Kidney (tissue), 14 donors: ENCODE results near the gene SIRT4. TPM values are rescaled to one million over a fixed set of nuclear protein-coding genes. Genes with fewer than 3 reads are reported as not detected.

ENCODE experiments used
- DNase-seq, 5 donors: peaks; one replicate each; pipeline ENCODE4 v3.0.0-alpha.2; 2013 to 2020
- FAIRE-seq: peaks from 2 replicates; lab custom pipeline; 2012; peaks lifted over from hg19 to GRCh38; lab: Jason Lieb, UNC
- H3K27ac ChIP-seq, 2 donors: one replicate each; pipeline ENCODE4 v1.7.0; 2013; ENCODE audit warnings: low read depth in 2 of 2, low read length in 2 of 2, inconsistent platforms in 1 of 2
- H3K27me3 ChIP-seq: one replicate; pipeline ENCODE4 v1.7.1; 2013; ENCODE audit warnings: low read length, inconsistent platforms; ENCODE audit not compliant: control insufficient read depth, insufficient read depth
- H3K36me3 ChIP-seq, 3 donors: one replicate each; pipeline versions ENCODE4 v1.7.0 to v1.7.1; 2013; ENCODE audit warnings: low read length in 3 of 3, control low read depth in 1 of 3, inconsistent platforms in 1 of 3; ENCODE audit not compliant: insufficient read depth in 3 of 3, control insufficient read depth in 2 of 3
- H3K4me1 ChIP-seq, 3 donors: one replicate each; pipeline versions ENCODE4 v1.7.0 to v1.7.1; 2013; ENCODE audit warnings: low read length in 3 of 3, inconsistent platforms in 1 of 3, low read depth in 1 of 3; ENCODE audit not compliant: control insufficient read depth in 2 of 3, insufficient read depth in 2 of 3
- H3K4me3 ChIP-seq, 3 donors: one replicate each; pipeline versions ENCODE4 v1.7.0 to v1.8.1; 2013; ENCODE audit warnings: low read length in 3 of 3, control low read depth in 1 of 3, inconsistent platforms in 1 of 3
- H3K9ac ChIP-seq, 3 donors: one replicate each; pipeline versions ENCODE4 v1.7.0 to v1.7.1; 2013; ENCODE audit warnings: low read length in 3 of 3, control low read depth in 1 of 3, inconsistent platforms in 1 of 3
- H3K9me3 ChIP-seq, 3 donors: one replicate each; pipeline versions ENCODE4 v1.7.0 to v1.7.1; 2013; ENCODE audit warnings: low read length in 3 of 3, control low read depth in 1 of 3, inconsistent platforms in 1 of 3; ENCODE audit not compliant: control insufficient read depth in 2 of 3, insufficient read depth in 1 of 3
- CTCF ChIP-seq: IDR thresholded peaks from 3 replicates; pipeline ENCODE4 v1.5.1; 2012; ENCODE audit warnings: mild to moderate bottlenecking, moderate library complexity, borderline replicate concordance; ENCODE audit not compliant: insufficient read depth; ENCODE audit errors: extremely low read depth
- intact Hi-C: fragments of 100-400 bp; cut with DNase I; formaldehyde crosslinking; loops from one replicate; pipeline ENCODE4 v1.11.1; 2022
- polyA plus RNA-seq: library from polyadenylated mRNA; stranded (reverse); fragments of 350-450 nt; fragmentation: Illumina TruSeq; extraction: RNeasy Lipid Tissue Mini Kit (QIAGEN cat#74804); gene quantifications from one replicate; pipeline ENCODE4 v1.2.3, GENCODE V29; 2014; ENCODE audit warnings: low read depth, low replicate concordance; ENCODE audit not compliant: insufficient read depth
- total RNA-seq: library from RNA; stranded (reverse); fragmentation: NEBNext Ultra II Directional; extraction: Animal tissue kit (Norgen Biotek cat#: 25700); gene quantifications from one replicate; pipeline ENCODE4 v1.2.1, GENCODE V29; 2021
- donor health status: control.
- donor health status: control.
- donor health status: control.
- donor health status: control.
- donor health status: control.
- donor health status: DM: yes; HTN: yes; CAD: no.
- donor health status: Normal renal cell carcinoma (clear cell type).

SIRT4 gene
- total and polyA plus RNA-seq, 2 donors from 2014 or later: 1.5 to 8.1 TPM

GRCh38 chr12:120263748-120264085 lies 38.4 kb upstream of the SIRT4 start:
- Histone ChIP-seq H3K36me3 (no peaks in the 10 kb centered on the region), H3K27ac (peak overlapping the region; percentile 92 to 96), H3K9me3 (no peaks in the 10 kb centered on the region), H3K9ac (peak overlapping the region in 2 of 3 donors; percentile 90 to 93), H3K27me3 (no peaks in the 10 kb centered on the region), H3K4me3 (peak overlapping the region; percentile 31 to 85 (median 80)), H3K4me1 (peaks cover 7 to 45% (median 42%) of the 10 kb centered on the region in 3 donors)
- intact Hi-C loops: loop anchor here (5.0 kb wide), 1 partner anchor 36 kb away; no protein-coding TSS in a partner anchor
- FAIRE-seq (no peak), DNase-seq (no peak)
- no peak for TF ChIP-seq CTCF

- FAIRE-seq: no peak
- H3K27me3 ChIP-seq: no peaks in the 10 kb centered on the region
- peak overlapping the region; percentile 92 to 96 for H3K27ac ChIP-seq
- H3K4me3 ChIP-seq: peak overlapping the region; percentile 56 to 85 (median 80)
- intact Hi-C loops: loop anchor here (5.0 kb wide), 1 partner anchor 37 kb away; no protein-coding TSS in a partner anchor
- peak in 3 of 5 donors; percentile 26 to 60 (median 39) for DNase-seq
- no peak for TF ChIP-seq CTCF
- H3K9me3 ChIP-seq: no peaks in the 10 kb centered on the region
- peak overlapping the region; percentile 9 to 93 (median 90) for H3K9ac ChIP-seq
- no peaks in the 10 kb centered on the region for H3K36me3 ChIP-seq
- H3K4me1 ChIP-seq: peaks cover 7 to 44% (median 42%) of the 10 kb centered on the region in 3 donors
Measured at GRCh38 chr12:120264086-120264903, 37.8 kb upstream of the SIRT4 start.

- TF ChIP-seq CTCF: no peak
- DNase-seq (peak in 1 of 5 donors; percentile 80), FAIRE-seq (no peak)
- Histone ChIP-seq H3K27ac (peak overlapping the region; percentile 92 to 96), H3K9me3 (no peaks in the 10 kb centered on the region), H3K27me3 (no peaks in the 10 kb centered on the region), H3K9ac (peak overlapping the region; percentile 9 to 93 (median 90)), H3K4me1 (peaks cover 7 to 37% (median 37%) of the 10 kb centered on the region in 3 donors), H3K4me3 (peak overlapping the region; percentile 56 to 85 (median 80)), H3K36me3 (no peaks in the 10 kb centered on the region)
- intact Hi-C loops: loop anchor here (5.0 kb wide), 1 partner anchor 38 kb away; no protein-coding TSS in a partner anchor
Measured at GRCh38 chr12:120264904-120265472, 37.1 kb upstream of the SIRT4 start.
